CD4-positive, CD25-positive, alpha-beta regulatory T cell (primary cell): ENCODE data around the gene TNIK. TPM values are rescaled to one million over a fixed set of nuclear protein-coding genes. Genes with fewer than 3 reads are reported as not detected.
A peak's percentile ranks its signal among the peaks of the same experiment; 100 is the strongest.

Experiments used
- ATAC-seq, 2 donors: fragments of 150-1000 bp; cut with Tn5 transposase; one replicate each; pipeline ENCODE4 v1.10.0; 2021; ENCODE audit warnings: low read depth in 2 of 2, moderate number of reproducible peaks in 2 of 2, moderate library complexity in 1 of 2
- DNase-seq, 3 donors: peaks; one replicate each; pipeline versions ENCODE4 v3.0.0 to v3.0.0-alpha.2; 2012 to 2022; ENCODE audit warnings: mixed read lengths in 1 of 3
- H3K27ac ChIP-seq: one replicate; pipeline ENCODE4 v1.7.0; 2013; ENCODE audit warnings: mild to moderate bottlenecking, low read length; ENCODE audit not compliant: insufficient read depth, poor library complexity, severe bottlenecking
- H3K27me3 ChIP-seq: one replicate; pipeline ENCODE4 v1.7.0; 2013; ENCODE audit warnings: low read length; ENCODE audit not compliant: control insufficient read depth, insufficient read depth
- H3K36me3 ChIP-seq: one replicate; pipeline ENCODE4 v1.7.0; 2013; ENCODE audit warnings: mild to moderate bottlenecking, low read length, moderate library complexity; ENCODE audit not compliant: control insufficient read depth, insufficient read depth
- H3K4me1 ChIP-seq: 2 replicates; pipeline ENCODE4 v1.7.0; 2013; ENCODE audit warnings: mild to moderate bottlenecking, low read length; ENCODE audit not compliant: insufficient read depth, control insufficient read depth, poor library complexity, severe bottlenecking
- H3K4me3 ChIP-seq: one replicate; pipeline ENCODE4 v1.7.0; 2013; ENCODE audit warnings: low read depth, mild to moderate bottlenecking, low read length, moderate library complexity
- H3K9me3 ChIP-seq, 2 experiments: 1 replicate in 1 of 2; 2 replicates in 1 of 2; pipeline ENCODE4 v1.7.0; 2013; ENCODE audit warnings: low read length in 2 of 2, mild to moderate bottlenecking in 1 of 2, moderate library complexity in 1 of 2; ENCODE audit not compliant: control insufficient read depth in 2 of 2
- H3K27ac Mint-ChIP-seq, 3 donors: one replicate each; pipeline ENCODE4 v1.8.0; 2020 to 2022; ENCODE audit warnings: mild to moderate bottlenecking in 3 of 3, mixed read lengths in 3 of 3, moderate library complexity in 2 of 3
- H3K27me3 Mint-ChIP-seq: one replicate; pipeline ENCODE4 v1.8.0; 2022; ENCODE audit warnings: mild to moderate bottlenecking, mixed read lengths
- H3K36me3 Mint-ChIP-seq: one replicate; pipeline ENCODE4 v1.8.0; 2020; ENCODE audit warnings: mixed read lengths
- H3K4me1 Mint-ChIP-seq, 4 donors: one replicate each; pipeline ENCODE4 v1.8.0; 2020 to 2022; ENCODE audit warnings: mixed read lengths in 4 of 4, mild to moderate bottlenecking in 1 of 4
- H3K4me3 Mint-ChIP-seq, 4 donors: one replicate each; pipeline ENCODE4 v1.8.0; 2020 to 2022; ENCODE audit warnings: mild to moderate bottlenecking in 4 of 4, mixed read lengths in 4 of 4, moderate library complexity in 3 of 4
- H3K9me3 Mint-ChIP-seq, 7 donors: one replicate each; pipeline ENCODE4 v1.8.0; 2020 to 2022; ENCODE audit warnings: mixed read lengths in 7 of 7, mild to moderate bottlenecking in 3 of 7, moderate library complexity in 2 of 7
- polyA plus RNA-seq, 4 donors: library from polyadenylated mRNA; unstranded; fragments of 300-500 nt; fragmentation: Illumina TruSeq; gene quantifications; one replicate each; pipeline ENCODE4 v1.2.3, GENCODE V29; 2021
- total RNA-seq: library from RNA; stranded (reverse); gene quantifications from one replicate; pipeline ENCODE4 v1.2.3, GENCODE V29; 2022

TNIK gene
- total and polyA plus RNA-seq, 5 donors from 2014 or later, result 14.7 to 162 (median 22.3) TPM

GRCh38 chr3:171445620-171446204, 14.5 kb downstream of the TNIK start:
- DNase-seq, result no peak
- peak overlapping the region; percentile 15 to 77 (median 76) for H3K27ac Mint-ChIP-seq
- H3K36me3 Mint-ChIP-seq, result peaks cover 9% of the 10 kb centered on the region
- H3K4me1 Mint-ChIP-seq, result peaks cover 50 to 84% (median 65%) of the 10 kb centered on the region in 4 donors
- peak overlapping the region in 1 of 4 donors; percentile 29 for H3K4me3 Mint-ChIP-seq
- H3K4me3 ChIP-seq, result peak overlapping the region; percentile 60
- peaks cover 37% of the 10 kb centered on the region for H3K4me1 ChIP-seq
- ATAC-seq, result no peak
- H3K36me3 ChIP-seq, result peaks cover 9% of the 10 kb centered on the region
- peaks cover 0 to 2% (median 0%) of the 10 kb centered on the region in 7 donors for H3K9me3 Mint-ChIP-seq
- no peaks in the 10 kb centered on the region for H3K27me3 ChIP-seq
- H3K27ac ChIP-seq, result no peak overlapping the region
- H3K9me3 ChIP-seq, result no peaks in the 10 kb centered on the region
- H3K27me3 Mint-ChIP-seq, result no peaks in the 10 kb centered on the region

- no peak for ATAC-seq
- peaks cover 9% of the 10 kb centered on the region for H3K36me3 ChIP-seq
These were observed 16.1 kb downstream of the TNIK start for GRCh38 chr3:171444001-171444690.

GRCh38 chr3:171443211-171443957, 16.8 kb downstream of the TNIK start:
- peaks cover 58 to 93% (median 73%) of the 10 kb centered on the region in 4 donors for H3K4me1 Mint-ChIP-seq
- no peaks in the 10 kb centered on the region for H3K27me3 Mint-ChIP-seq
- H3K4me1 ChIP-seq, result peaks cover 52% of the 10 kb centered on the region
- H3K4me3 Mint-ChIP-seq, result peak overlapping the region in 1 of 4 donors; percentile 12
- DNase-seq (no peak), ATAC-seq (no peak)
- H3K9me3 Mint-ChIP-seq, result no peaks in the 10 kb centered on the region
- H3K27me3 ChIP-seq, result no peaks in the 10 kb centered on the region
- H3K27ac ChIP-seq, result no peak overlapping the region
- peaks cover 9% of the 10 kb centered on the region for H3K36me3 ChIP-seq
- no peak overlapping the region for H3K4me3 ChIP-seq
- peak overlapping the region in 1 of 3 donors; percentile 28 for H3K27ac Mint-ChIP-seq
- H3K36me3 Mint-ChIP-seq, result peaks cover 13% of the 10 kb centered on the region
- H3K9me3 ChIP-seq, result no peaks in the 10 kb centered on the region

More at GRCh38 chr3:171444001-171444690, 16.1 kb downstream of the TNIK start:
- no peak overlapping the region for H3K4me3 ChIP-seq
- H3K4me3 Mint-ChIP-seq, result peak overlapping the region in 1 of 4 donors; percentile 8
- no peaks in the 10 kb centered on the region for H3K27me3 ChIP-seq
- peak overlapping the region in 1 of 3 donors; percentile 28 for H3K27ac Mint-ChIP-seq
- no peaks in the 10 kb centered on the region for H3K9me3 ChIP-seq
- peaks cover 0 to 2% (median 0%) of the 10 kb centered on the region in 7 donors for H3K9me3 Mint-ChIP-seq
- H3K27me3 Mint-ChIP-seq, result no peaks in the 10 kb centered on the region
- peaks cover 48% of the 10 kb centered on the region for H3K4me1 ChIP-seq
- H3K27ac ChIP-seq, result no peak overlapping the region
- no peak for DNase-seq
- H3K4me1 Mint-ChIP-seq, result peaks cover 54 to 94% (median 74%) of the 10 kb centered on the region in 4 donors
- H3K36me3 Mint-ChIP-seq, result peaks cover 10% of the 10 kb centered on the region

GRCh38 chr3:171442184-171442583, 18.0 kb downstream of the TNIK start:
- Histone ChIP-seq H3K4me1 (peaks cover 56% of the 10 kb centered on the region), H3K36me3 (peaks cover 9% of the 10 kb centered on the region), H3K9me3 (no peaks in the 10 kb centered on the region), H3K27ac (no peak overlapping the region), H3K27me3 (no peaks in the 10 kb centered on the region), H3K4me3 (no peak overlapping the region)
- Mint-ChIP-seq H3K9me3 (no peaks in the 10 kb centered on the region), H3K27me3 (no peaks in the 10 kb centered on the region), H3K4me1 (peaks cover 59 to 93% (median 77%) of the 10 kb centered on the region in 4 donors), H3K27ac (peak overlapping the region in 2 of 3 donors; percentile 0 to 44), H3K36me3 (peaks cover 13% of the 10 kb centered on the region), H3K4me3 (no peak overlapping the region)
- DNase-seq (no peak), ATAC-seq (no peak)

- Histone ChIP-seq H3K4me3 (no peak overlapping the region), H3K9me3 (no peaks in the 10 kb centered on the region), H3K27ac (no peak overlapping the region), H3K4me1 (peaks cover 56% of the 10 kb centered on the region), H3K36me3 (peaks cover 9% of the 10 kb centered on the region), H3K27me3 (no peaks in the 10 kb centered on the region)
- Mint-ChIP-seq H3K4me1 (peaks cover 57 to 93% (median 77%) of the 10 kb centered on the region in 4 donors), H3K27ac (no peak overlapping the region), H3K4me3 (no peak overlapping the region), H3K9me3 (no peaks in the 10 kb centered on the region), H3K27me3 (no peaks in the 10 kb centered on the region), H3K36me3 (peaks cover 17% of the 10 kb centered on the region)
- DNase-seq (no peak), ATAC-seq (no peak)
These were observed 18.8 kb downstream of the TNIK start for GRCh38 chr3:171441381-171441780.

GRCh38 chr3:171439996-171440395, 20.2 kb downstream of the TNIK start:
- Histone ChIP-seq H3K27ac (no peak overlapping the region), H3K4me1 (peaks cover 53% of the 10 kb centered on the region), H3K9me3 (no peaks in the 10 kb centered on the region), H3K4me3 (no peak overlapping the region), H3K27me3 (no peaks in the 10 kb centered on the region), H3K36me3 (peaks cover 12% of the 10 kb centered on the region)
- Mint-ChIP-seq H3K27ac (peak overlapping the region; percentile 7 to 82 (median 10)), H3K4me3 (no peak overlapping the region), H3K9me3 (no peaks in the 10 kb centered on the region), H3K27me3 (no peaks in the 10 kb centered on the region), H3K36me3 (peaks cover 23% of the 10 kb centered on the region), H3K4me1 (peaks cover 62 to 92% (median 77%) of the 10 kb centered on the region in 4 donors)
- ATAC-seq, result no peak
- no peak for DNase-seq

GRCh38 chr3:171437115-171437756, 23.0 kb downstream of the TNIK start:
- Histone ChIP-seq H3K4me1 (peaks cover 47% of the 10 kb centered on the region), H3K4me3 (peak overlapping the region; percentile 30)

More at GRCh38 chr3:171437115-171437756, 23.0 kb downstream of the TNIK start:
- peak overlapping the region in 3 of 4 donors; percentile 12 to 53 (median 39) for H3K4me3 Mint-ChIP-seq
- H3K4me1 Mint-ChIP-seq, result peaks cover 53 to 85% (median 72%) of the 10 kb centered on the region in 4 donors
- H3K27me3 Mint-ChIP-seq, result no peaks in the 10 kb centered on the region
- Histone ChIP-seq H3K27me3 (no peaks in the 10 kb centered on the region), H3K36me3 (peaks cover 9% of the 10 kb centered on the region), H3K27ac (no peak overlapping the region), H3K9me3 (no peaks in the 10 kb centered on the region)
- DNase-seq, result no peak
- H3K36me3 Mint-ChIP-seq, result peaks cover 19% of the 10 kb centered on the region
- peaks cover 0 to 3% (median 0%) of the 10 kb centered on the region in 7 donors for H3K9me3 Mint-ChIP-seq
- peak overlapping the region in 2 of 3 donors; percentile 22 to 57 for H3K27ac Mint-ChIP-seq
- ATAC-seq, result no peak
